Upper lobe of left lung (tissue), 4 donors: ENCODE measurements around the gene CEP170.

Source experiments
- CTCF ChIP-seq, 6 experiments: fragments of 450-650 bp in 4 of 6; fragments of 200-600 bp in 2 of 6; sonication (generic) in 2 of 6; IDR thresholded peaks; one replicate each; pipeline ENCODE4 v1.5.1; 2016 to 2019; ENCODE audit warnings: antibody characterized with exemption in 6 of 6
- EP300 ChIP-seq, 4 donors: sonication (generic); formaldehyde crosslinking; IDR thresholded peaks; one replicate each; pipeline ENCODE4 v1.5.1; 2017; ENCODE audit warnings: antibody characterized with exemption in 4 of 4, control low read depth in 2 of 4
- POLR2A ChIP-seq, 4 donors: fragments of 450-650 bp; IDR thresholded peaks; one replicate each; pipeline ENCODE4 v1.5.1; 2016 to 2017; ENCODE audit warnings: antibody characterized with exemption in 4 of 4, mild to moderate bottlenecking in 2 of 4
- POLR2AphosphoS5 ChIP-seq, 2 donors: sonication (generic); formaldehyde crosslinking; IDR thresholded peaks; one replicate each; pipeline ENCODE4 v1.5.1; 2017; ENCODE audit warnings: antibody characterized with exemption in 2 of 2

GRCh38 chr1:243271996-243272395 is 16.9 kb upstream of the CEP170 start:
- TF ChIP-seq CTCF (IDR thresholded peaks at IDR 0.05), result no peak
- TF ChIP-seq POLR2AphosphoS5 (IDR thresholded peaks at IDR 0.05), result no peak
- no peak for TF ChIP-seq POLR2A (IDR thresholded peaks at IDR 0.05)
- no peak for TF ChIP-seq EP300 (IDR thresholded peaks at IDR 0.05)
